GM19023 (cell line): ENCODE data around the gene FAM131A.

Source experiments
- ATAC-seq: cut with Tn5 transposase; IDR thresholded peaks from one replicate; pipeline ENCODE4 v1.9.1; 2021; ENCODE audit warnings: mild to moderate bottlenecking, moderate library complexity; ENCODE audit not compliant: unreplicated experiment

The FAM131A gene

GRCh38 chr3:184388936-184389230, 51.5 kb downstream of the FAM131A start:
- no peak for ATAC-seq

GRCh38 chr3:184389384-184389783, 52.0 kb downstream of the FAM131A start:
- no peak for ATAC-seq

DNA sequence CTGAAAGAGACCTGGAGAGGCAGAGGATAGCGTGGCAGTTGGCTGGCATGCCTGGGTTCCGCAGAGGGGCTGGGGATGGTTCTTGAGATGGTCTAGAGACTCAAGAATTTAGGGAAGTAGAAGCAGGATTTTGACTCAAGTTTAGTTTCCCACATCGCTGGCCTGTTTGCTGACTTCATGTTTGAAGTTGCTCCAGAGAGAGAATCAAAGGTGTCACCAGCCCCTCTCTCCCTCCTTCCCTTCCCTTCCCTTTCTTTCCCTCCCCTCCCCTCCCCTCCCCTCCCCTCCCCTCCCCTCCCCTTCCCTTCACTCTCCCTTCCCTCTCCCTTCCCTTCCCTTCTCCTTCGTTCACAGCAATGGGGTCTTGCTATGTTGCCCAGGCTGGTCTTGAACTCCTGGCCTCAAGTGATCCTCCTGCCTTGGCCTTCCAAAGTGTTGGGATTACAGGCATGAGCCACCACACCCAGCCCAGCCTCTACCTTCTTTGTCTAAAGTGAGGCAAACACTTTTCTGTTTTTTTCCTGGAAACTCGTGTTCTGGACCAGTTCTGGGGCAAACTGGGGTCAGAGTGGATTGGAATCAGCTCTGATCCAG, 52.6 kb downstream of the FAM131A start:
- no peak for ATAC-seq

DNA sequence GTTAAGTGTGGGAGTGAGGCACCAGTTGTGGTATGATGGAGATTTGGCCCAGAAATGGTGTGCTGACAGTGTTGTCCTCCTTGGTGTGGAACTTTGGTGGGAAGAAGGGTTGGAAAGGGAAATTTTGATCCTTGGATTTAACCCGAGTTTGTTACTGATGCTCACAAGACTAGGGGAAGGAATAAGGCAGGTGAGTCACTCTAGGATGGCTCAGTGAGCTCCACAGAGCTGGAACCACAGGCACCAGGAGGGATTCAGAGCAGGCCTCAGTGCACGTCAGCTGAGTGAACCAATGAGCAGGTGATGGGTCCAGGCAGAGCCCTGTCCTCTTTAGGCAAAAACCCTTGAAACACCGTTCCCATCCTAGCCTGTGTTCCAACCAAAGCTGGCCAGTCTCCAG, 53.9 kb downstream of the FAM131A start:
- ATAC-seq: no peak

DNA sequence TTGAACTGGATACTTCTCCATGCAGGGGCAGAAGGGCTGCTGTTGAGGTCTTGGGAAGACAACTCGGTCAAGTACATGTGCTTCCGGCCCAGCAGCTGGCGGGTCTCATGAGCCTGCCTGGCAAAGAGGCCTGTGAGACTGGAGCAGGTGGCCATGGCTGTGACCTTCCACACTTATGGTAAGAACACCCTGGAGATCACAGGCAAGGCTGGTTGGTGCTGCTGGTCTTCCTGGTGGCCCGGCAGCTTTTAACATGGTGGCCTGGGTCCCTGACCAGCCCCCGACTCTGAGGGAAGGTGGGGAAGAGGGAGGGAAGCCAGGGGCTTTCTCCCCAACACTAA, 57.9 kb downstream of the FAM131A start:
- no peak for ATAC-seq
